Glutamatergic neuron (in vitro differentiated cells): ENCODE data around the gene JPH3. TPM values are rescaled to one million over a fixed set of nuclear protein-coding genes. Genes with fewer than 3 reads are reported as not detected.

Experiments
- DNase-seq: peaks from one replicate; pipeline ENCODE4 v3.0.0; 2022
- H3K27ac Mint-ChIP-seq: one replicate; pipeline ENCODE4 v1.8.0; 2020; ENCODE audit warnings: mild to moderate bottlenecking, mixed read lengths, inconsistent platforms; ENCODE audit not compliant: unreplicated experiment
- H3K27me3 Mint-ChIP-seq: one replicate; pipeline ENCODE4 v1.8.0; 2020; ENCODE audit warnings: mild to moderate bottlenecking, moderate library complexity, mixed read lengths, inconsistent platforms; ENCODE audit not compliant: unreplicated experiment
- H3K36me3 Mint-ChIP-seq: one replicate; pipeline ENCODE4 v1.8.0; 2020; ENCODE audit warnings: mild to moderate bottlenecking, mixed read lengths, inconsistent platforms; ENCODE audit not compliant: unreplicated experiment
- H3K4me1 Mint-ChIP-seq: one replicate; pipeline ENCODE4 v1.8.0; 2020; ENCODE audit warnings: mild to moderate bottlenecking, low read depth, mixed read lengths, inconsistent platforms; ENCODE audit not compliant: unreplicated experiment
- H3K4me3 Mint-ChIP-seq: one replicate; pipeline ENCODE4 v1.8.0; 2020; ENCODE audit warnings: mild to moderate bottlenecking, mixed read lengths, inconsistent platforms; ENCODE audit not compliant: unreplicated experiment
- H3K9me3 Mint-ChIP-seq: one replicate; pipeline ENCODE4 v1.8.0; 2020; ENCODE audit warnings: mild to moderate bottlenecking, moderate library complexity, mixed read lengths, inconsistent platforms; ENCODE audit not compliant: unreplicated experiment
- total RNA-seq: library from RNA; stranded (reverse); fragmentation: NEBNext Ultra II Directional; extraction: Animal tissue kit (Norgen Biotek cat#: 25700); gene quantifications from one replicate; pipeline ENCODE4 v1.2.1, GENCODE V29; 2021; ENCODE audit not compliant: unreplicated experiment
- TF ChIP-seq, protein P1 (sequence below): fragments of 200-600 bp; sonication (generic); IDR thresholded peaks from one replicate; pipeline ENCODE4 v1.5.0; 2021; ENCODE audit not compliant: partially characterized antibody, unreplicated experiment

JPH3 gene
- total RNA-seq, 1 donor from 2014 or later: 10.5 TPM

DNA sequence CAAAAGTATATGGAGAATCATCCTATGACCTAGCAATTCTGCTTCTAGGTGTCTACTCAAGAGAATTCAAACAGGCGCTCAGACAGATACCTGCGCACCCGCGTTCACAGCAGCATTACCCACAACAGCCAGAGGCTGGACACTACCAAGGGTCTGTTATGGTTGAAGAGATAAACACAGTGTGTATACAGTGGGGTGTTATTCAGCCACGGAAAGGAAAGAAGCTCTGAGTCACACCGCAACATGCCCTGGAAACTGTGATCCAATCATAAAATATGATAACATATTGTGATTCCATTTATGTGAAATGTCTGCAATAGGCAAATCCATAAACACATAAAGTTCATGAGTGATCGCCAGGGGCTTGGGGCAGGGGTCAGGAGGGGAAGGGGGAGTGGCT, 18.0 kb upstream of the JPH3 start:
- Mint-ChIP-seq H3K27ac (no peak overlapping the region), H3K4me1 (peaks cover 17% of the 10 kb centered on the region), H3K9me3 (no peaks in the 10 kb centered on the region), H3K27me3 (peaks cover 13% of the 10 kb centered on the region), H3K36me3 (no peaks in the 10 kb centered on the region), H3K4me3 (no peak overlapping the region)
- no peak for DNase-seq
- TF ChIP-seq, protein P1, sequence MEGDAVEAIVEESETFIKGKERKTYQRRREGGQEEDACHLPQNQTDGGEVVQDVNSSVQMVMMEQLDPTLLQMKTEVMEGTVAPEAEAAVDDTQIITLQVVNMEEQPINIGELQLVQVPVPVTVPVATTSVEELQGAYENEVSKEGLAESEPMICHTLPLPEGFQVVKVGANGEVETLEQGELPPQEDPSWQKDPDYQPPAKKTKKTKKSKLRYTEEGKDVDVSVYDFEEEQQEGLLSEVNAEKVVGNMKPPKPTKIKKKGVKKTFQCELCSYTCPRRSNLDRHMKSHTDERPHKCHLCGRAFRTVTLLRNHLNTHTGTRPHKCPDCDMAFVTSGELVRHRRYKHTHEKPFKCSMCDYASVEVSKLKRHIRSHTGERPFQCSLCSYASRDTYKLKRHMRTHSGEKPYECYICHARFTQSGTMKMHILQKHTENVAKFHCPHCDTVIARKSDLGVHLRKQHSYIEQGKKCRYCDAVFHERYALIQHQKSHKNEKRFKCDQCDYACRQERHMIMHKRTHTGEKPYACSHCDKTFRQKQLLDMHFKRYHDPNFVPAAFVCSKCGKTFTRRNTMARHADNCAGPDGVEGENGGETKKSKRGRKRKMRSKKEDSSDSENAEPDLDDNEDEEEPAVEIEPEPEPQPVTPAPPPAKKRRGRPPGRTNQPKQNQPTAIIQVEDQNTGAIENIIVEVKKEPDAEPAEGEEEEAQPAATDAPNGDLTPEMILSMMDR: no peak

DNA sequence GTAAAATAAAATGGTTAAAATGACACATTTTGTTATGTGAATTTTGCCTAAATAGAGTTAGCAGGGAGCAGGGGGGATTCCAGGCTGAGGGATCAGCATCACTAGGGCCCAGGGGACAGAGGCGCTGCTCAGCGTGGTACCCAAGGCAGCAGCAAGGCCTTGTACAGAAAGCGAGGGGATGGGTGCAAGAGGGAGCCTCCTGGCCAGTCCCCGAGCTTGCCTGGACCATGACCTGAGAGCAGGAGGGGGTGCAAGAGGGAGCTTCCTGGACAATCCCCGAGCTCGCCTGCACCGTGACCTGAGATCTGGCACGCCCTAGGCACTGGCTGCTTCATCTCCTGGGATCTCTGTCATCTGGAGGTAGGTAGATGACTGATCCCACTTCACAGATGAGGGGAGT, 17.3 kb upstream of the JPH3 start:
- no peak for DNase-seq
- peaks cover 13% of the 10 kb centered on the region for H3K27me3 Mint-ChIP-seq
- TF ChIP-seq, protein P1: no peak
- no peaks in the 10 kb centered on the region for H3K36me3 Mint-ChIP-seq
- H3K4me3 Mint-ChIP-seq: no peak overlapping the region
- H3K27ac Mint-ChIP-seq: no peak overlapping the region
- peaks cover 17% of the 10 kb centered on the region for H3K4me1 Mint-ChIP-seq
- no peaks in the 10 kb centered on the region for H3K9me3 Mint-ChIP-seq

GRCh38 chr16:87585442-87586200, 16.7 kb upstream of the JPH3 start:
- no peak for DNase-seq
- TF ChIP-seq, protein P1: no peak
- H3K27me3 Mint-ChIP-seq: peaks cover 9% of the 10 kb centered on the region
- H3K4me3 Mint-ChIP-seq: no peak overlapping the region
- H3K27ac Mint-ChIP-seq: no peak overlapping the region
- peaks cover 17% of the 10 kb centered on the region for H3K4me1 Mint-ChIP-seq
- no peaks in the 10 kb centered on the region for H3K9me3 Mint-ChIP-seq
- H3K36me3 Mint-ChIP-seq: no peaks in the 10 kb centered on the region

GRCh38 chr16:87586201-87586782, 16.0 kb upstream of the JPH3 start:
- TF ChIP-seq, protein P1: no peak
- no peak for DNase-seq
- no peaks in the 10 kb centered on the region for H3K36me3 Mint-ChIP-seq
- no peaks in the 10 kb centered on the region for H3K9me3 Mint-ChIP-seq
- H3K4me3 Mint-ChIP-seq: no peak overlapping the region
- H3K27me3 Mint-ChIP-seq: peaks cover 9% of the 10 kb centered on the region
- H3K27ac Mint-ChIP-seq: peak overlapping the region; percentile 57
- peaks cover 17% of the 10 kb centered on the region for H3K4me1 Mint-ChIP-seq

DNA sequence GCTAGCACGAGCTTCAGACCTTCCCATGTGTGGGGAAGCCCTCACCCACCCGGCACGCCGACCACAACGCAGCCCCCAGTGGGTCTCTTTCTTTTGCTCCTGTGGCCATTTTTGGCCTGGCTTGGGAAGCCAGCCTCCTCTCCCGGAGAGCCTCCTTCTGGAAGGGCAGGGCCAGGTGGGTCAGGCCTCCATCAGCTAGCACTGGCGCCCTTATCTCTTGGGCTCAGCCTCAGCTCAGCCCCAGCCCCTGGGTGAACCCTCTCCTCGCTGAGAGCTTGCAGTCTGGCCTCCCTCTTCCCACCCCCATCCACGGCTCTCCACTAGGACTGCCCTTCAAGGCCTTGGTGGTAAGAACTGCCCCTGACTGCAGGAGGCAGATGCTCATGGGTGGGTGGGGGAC, 14.7 kb upstream of the JPH3 start:
- Mint-ChIP-seq H3K9me3 (no peaks in the 10 kb centered on the region), H3K4me3 (no peak overlapping the region), H3K27me3 (peaks cover 9% of the 10 kb centered on the region), H3K4me1 (peaks cover 12% of the 10 kb centered on the region), H3K36me3 (no peaks in the 10 kb centered on the region), H3K27ac (no peak overlapping the region)
- TF ChIP-seq, protein P1: no peak
- no peak for DNase-seq
